Glutamatergic neuron (in vitro differentiated cells): ENCODE measurements around the gene KHDC3L. TPM values are rescaled to one million over a fixed set of nuclear protein-coding genes. Genes with fewer than 3 reads are reported as not detected.
"Not testable (repeated sequence)": the region's sequence is repeated elsewhere in the genome, so short reads cannot be mapped to it uniquely, and the experiment has no call there.

Source experiments
- DNase-seq: peaks from one replicate; pipeline ENCODE4 v3.0.0; 2022
- H3K27ac Mint-ChIP-seq: one replicate; pipeline ENCODE4 v1.8.0; 2020; ENCODE audit warnings: mild to moderate bottlenecking, mixed read lengths, inconsistent platforms; ENCODE audit not compliant: unreplicated experiment
- H3K27me3 Mint-ChIP-seq: one replicate; pipeline ENCODE4 v1.8.0; 2020; ENCODE audit warnings: mild to moderate bottlenecking, moderate library complexity, mixed read lengths, inconsistent platforms; ENCODE audit not compliant: unreplicated experiment
- H3K36me3 Mint-ChIP-seq: one replicate; pipeline ENCODE4 v1.8.0; 2020; ENCODE audit warnings: mild to moderate bottlenecking, mixed read lengths, inconsistent platforms; ENCODE audit not compliant: unreplicated experiment
- H3K4me1 Mint-ChIP-seq: one replicate; pipeline ENCODE4 v1.8.0; 2020; ENCODE audit warnings: mild to moderate bottlenecking, low read depth, mixed read lengths, inconsistent platforms; ENCODE audit not compliant: unreplicated experiment
- H3K4me3 Mint-ChIP-seq: one replicate; pipeline ENCODE4 v1.8.0; 2020; ENCODE audit warnings: mild to moderate bottlenecking, mixed read lengths, inconsistent platforms; ENCODE audit not compliant: unreplicated experiment
- H3K9me3 Mint-ChIP-seq: one replicate; pipeline ENCODE4 v1.8.0; 2020; ENCODE audit warnings: mild to moderate bottlenecking, moderate library complexity, mixed read lengths, inconsistent platforms; ENCODE audit not compliant: unreplicated experiment
- total RNA-seq: library from RNA; stranded (reverse); fragmentation: NEBNext Ultra II Directional; extraction: Animal tissue kit (Norgen Biotek cat#: 25700); gene quantifications from one replicate; pipeline ENCODE4 v1.2.1, GENCODE V29; 2021; ENCODE audit not compliant: unreplicated experiment
- TF ChIP-seq, protein P1 (sequence below): fragments of 200-600 bp; sonication (generic); IDR thresholded peaks from one replicate; pipeline ENCODE4 v1.5.0; 2021; ENCODE audit not compliant: partially characterized antibody, unreplicated experiment

KHDC3L gene
- total RNA-seq, 1 donor from 2014 or later: not detected

- Mint-ChIP-seq H3K27me3 (no peaks in the 10 kb centered on the region), H3K4me1 (no peaks in the 10 kb centered on the region), H3K4me3 (no peak overlapping the region), H3K36me3 (no peaks in the 10 kb centered on the region), H3K27ac (no peak overlapping the region), H3K9me3 (no peaks in the 10 kb centered on the region)
- DNase-seq: no peak
- TF ChIP-seq, protein P1, sequence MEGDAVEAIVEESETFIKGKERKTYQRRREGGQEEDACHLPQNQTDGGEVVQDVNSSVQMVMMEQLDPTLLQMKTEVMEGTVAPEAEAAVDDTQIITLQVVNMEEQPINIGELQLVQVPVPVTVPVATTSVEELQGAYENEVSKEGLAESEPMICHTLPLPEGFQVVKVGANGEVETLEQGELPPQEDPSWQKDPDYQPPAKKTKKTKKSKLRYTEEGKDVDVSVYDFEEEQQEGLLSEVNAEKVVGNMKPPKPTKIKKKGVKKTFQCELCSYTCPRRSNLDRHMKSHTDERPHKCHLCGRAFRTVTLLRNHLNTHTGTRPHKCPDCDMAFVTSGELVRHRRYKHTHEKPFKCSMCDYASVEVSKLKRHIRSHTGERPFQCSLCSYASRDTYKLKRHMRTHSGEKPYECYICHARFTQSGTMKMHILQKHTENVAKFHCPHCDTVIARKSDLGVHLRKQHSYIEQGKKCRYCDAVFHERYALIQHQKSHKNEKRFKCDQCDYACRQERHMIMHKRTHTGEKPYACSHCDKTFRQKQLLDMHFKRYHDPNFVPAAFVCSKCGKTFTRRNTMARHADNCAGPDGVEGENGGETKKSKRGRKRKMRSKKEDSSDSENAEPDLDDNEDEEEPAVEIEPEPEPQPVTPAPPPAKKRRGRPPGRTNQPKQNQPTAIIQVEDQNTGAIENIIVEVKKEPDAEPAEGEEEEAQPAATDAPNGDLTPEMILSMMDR: no peak
Measured at GRCh38 chr6:73375216-73375615, 12.8 kb downstream of the KHDC3L start.

DNA sequence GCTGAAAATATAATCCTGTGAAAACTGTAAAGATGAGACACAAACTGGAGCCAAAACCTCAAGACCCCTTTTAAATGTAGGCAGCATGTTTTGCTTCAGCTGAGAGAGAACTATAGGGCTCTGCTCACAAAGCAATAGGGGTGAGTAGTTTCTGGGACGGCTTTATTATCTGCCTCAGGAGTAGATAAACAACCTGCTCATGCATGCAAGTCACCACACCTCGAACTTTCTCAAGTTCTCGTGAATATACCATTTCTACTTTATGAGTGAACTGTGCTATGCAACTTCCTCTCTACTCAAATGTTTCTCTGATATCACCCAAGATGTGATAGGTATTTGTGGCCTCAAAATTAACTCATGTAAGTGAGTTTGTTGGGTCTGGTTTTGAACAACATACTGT, 14.8 kb downstream of the KHDC3L start:
- no peak overlapping the region for H3K27ac Mint-ChIP-seq
- H3K4me1 Mint-ChIP-seq: no peaks in the 10 kb centered on the region
- no peak overlapping the region for H3K4me3 Mint-ChIP-seq
- no peaks in the 10 kb centered on the region for H3K27me3 Mint-ChIP-seq
- H3K9me3 Mint-ChIP-seq: no peaks in the 10 kb centered on the region
- TF ChIP-seq, protein P1: no peak
- H3K36me3 Mint-ChIP-seq: no peaks in the 10 kb centered on the region
- no peak for DNase-seq

GRCh38 chr6:73381531-73381930, 19.1 kb downstream of the KHDC3L start:
- H3K9me3 Mint-ChIP-seq, H3K27ac Mint-ChIP-seq, H3K4me1 Mint-ChIP-seq, H3K27me3 Mint-ChIP-seq, DNase-seq, H3K4me3 Mint-ChIP-seq, H3K36me3 Mint-ChIP-seq: not testable (repeated sequence)

GRCh38 chr6:73382462-73383113, 20.1 kb downstream of the KHDC3L start:
- Mint-ChIP-seq H3K4me1 (no peaks in the 10 kb centered on the region), H3K27ac (no peak overlapping the region), H3K36me3 (no peaks in the 10 kb centered on the region), H3K4me3 (no peak overlapping the region), H3K27me3 (no peaks in the 10 kb centered on the region), H3K9me3 (no peaks in the 10 kb centered on the region)
- TF ChIP-seq, protein P1: no peak
- DNase-seq: no peak

GRCh38 chr6:73388433-73388799, 26.0 kb downstream of the KHDC3L start:
- TF ChIP-seq, protein P1: no peak
- no peaks in the 10 kb centered on the region for H3K9me3 Mint-ChIP-seq
- no peak for DNase-seq
- H3K27me3 Mint-ChIP-seq: no peaks in the 10 kb centered on the region
- peak overlapping the region; percentile 85 for H3K4me3 Mint-ChIP-seq
- no peaks in the 10 kb centered on the region for H3K36me3 Mint-ChIP-seq
- H3K27ac Mint-ChIP-seq: no peak overlapping the region
- no peaks in the 10 kb centered on the region for H3K4me1 Mint-ChIP-seq
